ENCODE results near the gene TMEM106C. TPM values are rescaled to one million over a fixed set of nuclear protein-coding genes. Genes with fewer than 3 reads are reported as not detected.
A peak's percentile ranks its signal among the peaks of the same experiment; 100 is the strongest.

The TMEM106C gene
- total and polyA plus RNA-seq, 4 donors, result 16.2 to 57.8 (median 25.2) TPM

DNA sequence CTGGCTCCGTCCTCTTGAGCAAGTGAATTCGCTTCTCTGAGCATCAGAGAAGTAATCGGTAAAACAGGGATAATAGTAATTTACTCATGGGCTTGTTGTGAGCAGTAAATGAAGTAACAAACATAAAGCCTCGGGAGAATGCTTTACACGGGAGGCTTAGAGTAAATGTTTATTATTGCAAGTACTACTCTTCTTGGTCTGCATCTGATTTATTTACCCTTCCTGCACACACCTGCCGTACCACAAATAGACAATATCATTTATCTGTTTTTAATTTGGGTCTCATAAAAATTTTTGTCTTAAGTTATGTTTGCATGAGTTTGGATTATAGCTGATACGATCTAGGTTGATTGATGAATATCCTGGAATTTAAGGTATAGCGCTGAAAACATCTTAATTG, 48.7 kb downstream of the TMEM106C start:
- Histone ChIP-seq H3K9me3 (ENCODE audit: control insufficient read depth in 4 of 4, low read length in 3 of 4) (no peaks in the 10 kb centered on the region), H3K4me1 (ENCODE audit: control insufficient read depth in 4 of 4, insufficient read depth in 4 of 4, low read length in 3 of 4) (no peaks in the 10 kb centered on the region), H3K27me3 (ENCODE audit: control insufficient read depth in 4 of 4, insufficient read depth in 4 of 4, low read length in 3 of 4) (peaks cover 0 to 3% (median under 1%) of the 10 kb centered on the region in 4 donors), H3K27ac (ENCODE audit: low read depth in 1 of 2, low read length in 2 of 2) (no peak overlapping the region), H3K36me3 (ENCODE audit: control insufficient read depth in 4 of 4, insufficient read depth in 3 of 4, low read depth in 1 of 4, low read length in 3 of 4) (no peaks in the 10 kb centered on the region), H3K4me3 (ENCODE audit: low read depth in 1 of 3, low read length in 3 of 3) (no peak overlapping the region), H3K9ac (ENCODE audit: low read depth in 1 of 2, low read length in 2 of 2) (no peak overlapping the region)
- TF ChIP-seq JUND (IDR thresholded peaks at IDR 0.05), result no peak
- TF ChIP-seq EGR1 (IDR thresholded peaks at IDR 0.05; ENCODE audit: low read depth in 2 of 2), result no peak
- TF ChIP-seq ZBTB33 (IDR thresholded peaks at IDR 0.05), result no peak
- TF ChIP-seq SP1 (IDR thresholded peaks at IDR 0.05), result no peak
- TF ChIP-seq RAD21 (IDR thresholded peaks at IDR 0.05), result no peak
- TF ChIP-seq, protein P1, sequence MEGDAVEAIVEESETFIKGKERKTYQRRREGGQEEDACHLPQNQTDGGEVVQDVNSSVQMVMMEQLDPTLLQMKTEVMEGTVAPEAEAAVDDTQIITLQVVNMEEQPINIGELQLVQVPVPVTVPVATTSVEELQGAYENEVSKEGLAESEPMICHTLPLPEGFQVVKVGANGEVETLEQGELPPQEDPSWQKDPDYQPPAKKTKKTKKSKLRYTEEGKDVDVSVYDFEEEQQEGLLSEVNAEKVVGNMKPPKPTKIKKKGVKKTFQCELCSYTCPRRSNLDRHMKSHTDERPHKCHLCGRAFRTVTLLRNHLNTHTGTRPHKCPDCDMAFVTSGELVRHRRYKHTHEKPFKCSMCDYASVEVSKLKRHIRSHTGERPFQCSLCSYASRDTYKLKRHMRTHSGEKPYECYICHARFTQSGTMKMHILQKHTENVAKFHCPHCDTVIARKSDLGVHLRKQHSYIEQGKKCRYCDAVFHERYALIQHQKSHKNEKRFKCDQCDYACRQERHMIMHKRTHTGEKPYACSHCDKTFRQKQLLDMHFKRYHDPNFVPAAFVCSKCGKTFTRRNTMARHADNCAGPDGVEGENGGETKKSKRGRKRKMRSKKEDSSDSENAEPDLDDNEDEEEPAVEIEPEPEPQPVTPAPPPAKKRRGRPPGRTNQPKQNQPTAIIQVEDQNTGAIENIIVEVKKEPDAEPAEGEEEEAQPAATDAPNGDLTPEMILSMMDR (IDR thresholded peaks at IDR 0.05; ENCODE audit: low read depth, low read length, missing input control), result no peak
- 78% methylated on average over 8 of the region's 8 CpGs for WGBS
- DNase-seq (ENCODE audit: low spot score), result no peak

- Histone ChIP-seq H3K4me3 (ENCODE audit: low read depth in 1 of 3, low read length in 3 of 3) (no peak overlapping the region), H3K27ac (ENCODE audit: low read depth in 1 of 2, low read length in 2 of 2) (no peak overlapping the region), H3K4me1 (ENCODE audit: control insufficient read depth in 4 of 4, insufficient read depth in 4 of 4, low read length in 3 of 4) (no peaks in the 10 kb centered on the region), H3K9me3 (ENCODE audit: control insufficient read depth in 4 of 4, low read length in 3 of 4) (no peaks in the 10 kb centered on the region), H3K27me3 (ENCODE audit: control insufficient read depth in 4 of 4, insufficient read depth in 4 of 4, low read length in 3 of 4) (peaks cover 0 to 5% (median under 1%) of the 10 kb centered on the region in 4 donors), H3K36me3 (ENCODE audit: control insufficient read depth in 4 of 4, insufficient read depth in 3 of 4, low read depth in 1 of 4, low read length in 3 of 4) (no peaks in the 10 kb centered on the region), H3K9ac (ENCODE audit: low read depth in 1 of 2, low read length in 2 of 2) (no peak overlapping the region)
- DNase-seq (ENCODE audit: low spot score), result no peak
- TF ChIP-seq RXRA (IDR thresholded peaks at IDR 0.05) (peak; percentile 50 to 65), TAF1 (conservative IDR thresholded peaks at IDR 0.05) (no peak), HNF4A (conservative IDR thresholded peaks at IDR 0.05) (peak; percentile 27 to 58), ZBTB33 (IDR thresholded peaks at IDR 0.05) (no peak)
- 42% methylated on average over 2 of the region's 2 CpGs for WGBS
Measured at GRCh38 chr12:48013287-48013686, 49.9 kb downstream of the TMEM106C start.

DNA sequence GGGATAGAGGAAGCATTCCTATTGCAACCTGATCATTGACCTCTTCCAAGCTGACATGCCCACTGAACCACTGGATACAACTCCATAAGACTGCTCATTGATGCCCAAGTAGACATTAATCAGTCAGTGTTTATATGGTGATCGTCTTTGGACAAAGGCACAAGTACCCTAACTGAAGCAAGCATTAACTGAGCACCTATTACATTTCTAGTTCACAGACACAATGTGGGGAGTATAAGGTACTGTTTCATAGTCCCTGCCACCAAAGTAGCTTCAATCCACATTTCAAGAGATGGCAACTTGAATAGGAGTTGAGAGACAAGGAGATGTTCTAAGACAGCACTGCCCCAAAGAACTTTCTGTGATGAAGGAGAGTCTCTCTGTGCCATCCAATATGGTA, 51.7 kb downstream of the TMEM106C start:
- no peaks in the 10 kb centered on the region for H3K4me1 ChIP-seq (ENCODE audit: control insufficient read depth in 4 of 4, insufficient read depth in 4 of 4, low read length in 3 of 4)
- no peak overlapping the region for H3K4me3 ChIP-seq (ENCODE audit: low read depth in 1 of 3, low read length in 3 of 3)
- H3K36me3 ChIP-seq (ENCODE audit: control insufficient read depth in 4 of 4, insufficient read depth in 3 of 4, low read depth in 1 of 4, low read length in 3 of 4), result no peaks in the 10 kb centered on the region
- 7% methylated on average over 1 of the region's 1 CpG for WGBS
- H3K27ac ChIP-seq (ENCODE audit: low read depth in 1 of 2, low read length in 2 of 2), result no peak overlapping the region
- no peak overlapping the region for H3K9ac ChIP-seq (ENCODE audit: low read depth in 1 of 2, low read length in 2 of 2)
- H3K9me3 ChIP-seq (ENCODE audit: control insufficient read depth in 4 of 4, low read length in 3 of 4), result no peaks in the 10 kb centered on the region
- DNase-seq (ENCODE audit: low spot score), result no peak
- peaks cover 0 to 5% (median 0%) of the 10 kb centered on the region in 4 donors for H3K27me3 ChIP-seq (ENCODE audit: control insufficient read depth in 4 of 4, insufficient read depth in 4 of 4, low read length in 3 of 4)
- TF ChIP-seq RAD21 (IDR thresholded peaks at IDR 0.05), result no peak

Data from liver (tissue), 9 donors.